ENCODE data around the gene ASIC3. TPM values are rescaled to one million over a fixed set of nuclear protein-coding genes. Genes with fewer than 3 reads are reported as not detected.

The ASIC3 gene
- total and polyA plus RNA-seq, 2 experiments from 2014 or later, result 6.8 to 9.8 TPM

DNA sequence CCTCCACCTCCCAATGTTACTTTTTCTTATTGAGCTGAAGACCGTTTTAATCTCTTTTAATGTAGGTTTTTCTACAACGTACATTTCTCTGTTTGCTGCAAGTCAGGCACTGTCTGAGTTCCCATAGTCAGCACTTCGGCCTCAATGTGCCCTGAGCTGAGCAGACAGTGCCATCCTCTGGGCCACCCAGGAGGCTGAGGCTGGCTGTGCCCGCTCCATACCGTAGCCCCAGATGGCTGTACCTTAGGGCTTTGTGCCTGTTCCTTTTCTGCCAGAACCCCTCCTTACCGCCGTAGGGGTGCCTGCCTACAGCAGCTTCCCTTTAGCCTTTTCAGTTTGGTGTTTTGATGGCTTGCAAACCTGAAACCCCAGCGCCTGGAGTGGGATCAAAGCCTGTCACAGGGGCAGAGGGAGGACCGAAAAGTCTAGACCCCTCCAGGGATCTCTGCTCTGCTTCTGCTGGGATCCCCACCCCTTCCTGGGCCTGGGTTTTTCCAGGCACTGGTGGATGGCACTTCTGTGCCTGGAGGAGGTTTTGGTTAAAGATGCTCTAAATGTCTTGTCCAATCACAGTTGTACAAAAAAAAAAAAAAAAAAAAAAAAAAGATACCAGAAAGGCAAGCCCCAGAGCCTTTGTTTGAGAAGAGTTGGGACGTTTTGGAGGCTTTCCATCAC lies 46.9 kb downstream of the ASIC3 start:
- Histone ChIP-seq H3K4me3 (no peak overlapping the region), H3K9me3 (ENCODE audit: low read depth) (no peaks in the 10 kb centered on the region), H3K4me1 (ENCODE audit: low read depth) (no peaks in the 10 kb centered on the region), H3K27ac (no peak overlapping the region), H3K27me3 (no peaks in the 10 kb centered on the region), H3K36me3 (no peaks in the 10 kb centered on the region)
- DNase-seq (ENCODE audit: low read depth in 1 of 2, low spot score in 1 of 2), result no peak
- TF ChIP-seq CTCF (IDR thresholded peaks at IDR 0.05; ENCODE audit: low read depth, low read length), result no peak

- H3K27ac ChIP-seq, result no peak overlapping the region
- TF ChIP-seq CTCF (IDR thresholded peaks at IDR 0.05; ENCODE audit: low read depth, low read length), result no peak
- H3K9me3 ChIP-seq (ENCODE audit: low read depth), result no peaks in the 10 kb centered on the region
- H3K36me3 ChIP-seq, result no peaks in the 10 kb centered on the region
- H3K27me3 ChIP-seq, result no peaks in the 10 kb centered on the region
- H3K4me3 ChIP-seq, result no peak overlapping the region
- peaks cover 3% of the 10 kb centered on the region for H3K4me1 ChIP-seq (ENCODE audit: low read depth)
- no peak for DNase-seq (ENCODE audit: low read depth in 1 of 2, low spot score in 1 of 2)
Measured at GRCh38 chr7:151095828-151096475, 47.6 kb downstream of the ASIC3 start.

DNA sequence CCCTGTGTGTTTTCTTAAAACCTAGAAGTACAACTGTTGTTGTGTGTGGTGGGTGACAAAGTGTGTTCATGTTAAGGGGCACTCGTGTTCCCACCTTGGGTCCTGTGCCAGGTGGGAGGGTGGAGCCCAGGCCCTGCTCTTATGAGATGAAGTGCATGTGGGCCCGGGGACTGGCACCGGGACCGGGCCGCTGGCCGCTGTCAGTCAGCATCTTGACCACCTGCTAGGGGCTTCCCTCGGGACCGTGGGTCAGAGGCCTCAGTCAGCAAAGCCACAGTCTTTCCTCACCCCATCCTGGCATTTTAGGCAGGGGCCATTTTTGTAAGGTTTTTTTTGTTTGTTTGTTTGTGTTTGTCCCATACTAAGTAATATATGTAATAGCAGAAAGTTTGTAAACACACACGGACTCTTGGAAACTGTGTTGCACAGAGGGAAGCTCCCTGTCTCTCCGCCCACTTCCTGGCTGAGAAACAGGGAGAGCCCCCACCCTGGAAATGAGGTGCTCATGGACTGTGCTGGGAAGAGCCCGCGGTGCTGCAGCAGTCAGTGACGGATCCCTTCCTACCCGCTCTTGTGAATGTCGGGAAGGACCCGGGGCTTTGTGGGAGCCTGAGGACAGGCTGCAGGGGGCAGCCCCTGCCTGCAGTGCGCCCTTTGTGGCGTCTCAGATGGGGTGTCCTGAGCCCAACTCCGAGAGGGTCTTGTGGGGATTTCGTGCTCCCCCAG lies 51.3 kb downstream of the ASIC3 start:
- TF ChIP-seq CTCF (IDR thresholded peaks at IDR 0.05; ENCODE audit: low read depth, low read length), result no peak
- H3K27ac ChIP-seq, result no peak overlapping the region
- no peaks in the 10 kb centered on the region for H3K9me3 ChIP-seq (ENCODE audit: low read depth)
- H3K4me3 ChIP-seq, result no peak overlapping the region
- no peaks in the 10 kb centered on the region for H3K36me3 ChIP-seq
- no peaks in the 10 kb centered on the region for H3K27me3 ChIP-seq
- H3K4me1 ChIP-seq (ENCODE audit: low read depth), result peaks cover 6% of the 10 kb centered on the region
- DNase-seq (ENCODE audit: low read depth in 1 of 2, low spot score in 1 of 2), result no peak

GRCh38 chr7:151100921-151101320 lies 52.6 kb downstream of the ASIC3 start:
- Histone ChIP-seq H3K27ac (no peak overlapping the region), H3K4me1 (ENCODE audit: low read depth) (peaks cover 6% of the 10 kb centered on the region), H3K27me3 (no peaks in the 10 kb centered on the region), H3K4me3 (no peak overlapping the region), H3K9me3 (ENCODE audit: low read depth) (no peaks in the 10 kb centered on the region), H3K36me3 (no peaks in the 10 kb centered on the region)
- TF ChIP-seq CTCF (IDR thresholded peaks at IDR 0.05; ENCODE audit: low read depth, low read length), result no peak
- DNase-seq (ENCODE audit: low read depth in 1 of 2, low spot score in 1 of 2), result no peak

DNA sequence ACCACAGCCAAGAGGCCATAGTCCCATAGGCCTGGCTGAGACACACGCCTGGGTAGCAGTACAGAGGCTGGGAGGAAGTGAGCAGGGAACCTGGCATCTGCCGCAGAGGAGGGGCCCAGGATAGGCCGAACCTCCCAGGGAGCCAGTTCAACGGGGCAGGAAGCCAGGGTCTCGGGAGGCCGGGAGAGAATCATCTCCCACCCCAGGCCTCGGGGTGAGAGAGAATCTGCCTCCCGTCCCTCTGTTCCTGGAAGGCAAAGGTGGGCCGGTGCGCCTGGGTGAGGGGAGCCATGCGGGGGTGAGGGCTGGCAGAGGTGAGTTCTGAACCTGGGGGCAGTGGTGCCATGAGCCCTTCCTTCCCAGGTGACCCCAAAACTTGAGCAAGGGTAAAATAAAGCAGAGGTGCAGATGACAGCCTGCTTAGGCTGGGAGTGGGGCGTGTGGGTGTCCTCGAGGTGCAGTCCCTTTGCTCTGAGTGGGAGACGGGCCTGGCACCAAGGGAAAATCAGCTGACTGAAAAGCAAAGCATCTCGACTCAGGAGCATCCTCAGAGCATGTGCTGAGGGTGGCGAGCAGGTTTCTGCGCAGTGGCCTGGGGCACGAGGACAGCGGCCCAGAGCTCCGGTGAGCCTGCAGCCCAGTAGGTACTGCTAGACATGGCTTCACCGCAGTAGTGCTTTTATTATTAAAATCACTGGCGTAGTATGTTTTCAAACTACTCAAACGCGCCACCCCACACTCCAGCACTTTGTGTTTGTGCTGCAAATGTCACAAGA lies 53.5 kb downstream of the ASIC3 start:
- no peak for DNase-seq (ENCODE audit: low read depth in 1 of 2, low spot score in 1 of 2)
- H3K27ac ChIP-seq, result no peak overlapping the region
- H3K4me1 ChIP-seq (ENCODE audit: low read depth), result peaks cover 6% of the 10 kb centered on the region
- no peaks in the 10 kb centered on the region for H3K27me3 ChIP-seq
- no peak overlapping the region for H3K4me3 ChIP-seq
- TF ChIP-seq CTCF (IDR thresholded peaks at IDR 0.05; ENCODE audit: low read depth, low read length), result no peak
- H3K9me3 ChIP-seq (ENCODE audit: low read depth), result no peaks in the 10 kb centered on the region
- H3K36me3 ChIP-seq, result no peaks in the 10 kb centered on the region
